Peyer's patch (tissue), 4 donors: ENCODE data around the gene ANKH. TPM values are rescaled to one million over a fixed set of nuclear protein-coding genes. Genes with fewer than 3 reads are reported as not detected.

ENCODE experiments used
- DNase-seq, 3 donors: peaks; one replicate each; pipeline ENCODE4 v3.0.0-alpha.2; 2017 to 2019
- H3K27ac ChIP-seq, 4 donors: fragments of 200-600 bp; sonication (generic); one replicate each; pipeline ENCODE4 v1.5.1; 2016 to 2019
- H3K27me3 ChIP-seq, 2 donors: fragments of 200-600 bp; sonication (generic); one replicate each; pipeline ENCODE4 v1.5.1; 2019
- H3K36me3 ChIP-seq, 3 donors: fragments of 200-600 bp; sonication (generic); one replicate each; pipeline ENCODE4 v1.5.1; 2016 to 2019
- H3K4me1 ChIP-seq, 4 donors: fragments of 200-600 bp; sonication (generic); one replicate each; pipeline ENCODE4 v1.5.1; 2016 to 2019
- H3K4me3 ChIP-seq, 4 donors: fragments of 200-600 bp; sonication (generic); 1 replicate in 3 of 4; 2 replicates in 1 of 4; pipeline ENCODE4 v1.5.1; 2016 to 2019; ENCODE audit warnings: mild to moderate bottlenecking in 1 of 4
- H3K9me3 ChIP-seq, 4 donors: fragments of 200-600 bp; sonication (generic); one replicate each; pipeline ENCODE4 v1.5.1; 2016 to 2019; ENCODE audit warnings: mild to moderate bottlenecking in 1 of 4
- POLR2A ChIP-seq, 2 donors: fragments of 450-650 bp; IDR thresholded peaks; one replicate each; pipeline ENCODE4 v1.5.1; 2017; ENCODE audit warnings: antibody characterized with exemption in 2 of 2, mild to moderate bottlenecking in 2 of 2, moderate library complexity in 2 of 2
- total RNA-seq, 4 donors: library from RNA; depleted of rRNA; stranded (reverse); fragments of >200 nt; gene quantifications; one replicate each; pipeline ENCODE4 v1.1.0, GENCODE V29; 2016
- TF ChIP-seq, protein P1 (sequence below), 6 experiments: fragments of 450-650 bp in 4 of 6; fragments of 200-600 bp in 2 of 6; sonication (generic) in 1 of 6; IDR thresholded peaks; one replicate each; pipeline ENCODE4 v1.5.1; 2017 to 2019; ENCODE audit warnings: antibody characterized with exemption in 6 of 6, mild to moderate bottlenecking in 3 of 6, moderate library complexity in 1 of 6

Gene ANKH
- total RNA-seq, 4 donors from 2014 or later, result 28.9 to 98.0 (median 96.1) TPM

DNA sequence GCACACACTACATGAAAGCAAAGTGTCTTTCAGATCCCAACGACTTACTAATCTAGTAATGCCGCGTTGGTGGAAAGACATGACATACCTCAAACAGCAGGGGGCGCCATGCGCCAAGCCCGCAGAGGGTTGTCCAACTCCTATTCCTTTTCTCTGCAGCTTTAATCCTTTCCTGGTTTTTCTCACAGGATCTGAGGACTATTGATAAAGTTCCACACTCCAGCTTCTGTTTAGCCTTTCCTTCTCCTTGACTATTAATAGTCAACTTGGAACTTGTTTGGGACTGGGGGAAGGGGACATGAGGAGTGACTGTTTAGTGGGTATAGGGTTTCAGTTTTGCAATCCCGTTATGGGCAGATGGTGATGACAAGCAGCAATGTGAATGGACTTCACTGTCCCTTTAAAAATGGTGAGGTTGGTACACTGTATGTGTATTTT lies 144.1 kb downstream of the ANKH start:
- TF ChIP-seq, protein P1, sequence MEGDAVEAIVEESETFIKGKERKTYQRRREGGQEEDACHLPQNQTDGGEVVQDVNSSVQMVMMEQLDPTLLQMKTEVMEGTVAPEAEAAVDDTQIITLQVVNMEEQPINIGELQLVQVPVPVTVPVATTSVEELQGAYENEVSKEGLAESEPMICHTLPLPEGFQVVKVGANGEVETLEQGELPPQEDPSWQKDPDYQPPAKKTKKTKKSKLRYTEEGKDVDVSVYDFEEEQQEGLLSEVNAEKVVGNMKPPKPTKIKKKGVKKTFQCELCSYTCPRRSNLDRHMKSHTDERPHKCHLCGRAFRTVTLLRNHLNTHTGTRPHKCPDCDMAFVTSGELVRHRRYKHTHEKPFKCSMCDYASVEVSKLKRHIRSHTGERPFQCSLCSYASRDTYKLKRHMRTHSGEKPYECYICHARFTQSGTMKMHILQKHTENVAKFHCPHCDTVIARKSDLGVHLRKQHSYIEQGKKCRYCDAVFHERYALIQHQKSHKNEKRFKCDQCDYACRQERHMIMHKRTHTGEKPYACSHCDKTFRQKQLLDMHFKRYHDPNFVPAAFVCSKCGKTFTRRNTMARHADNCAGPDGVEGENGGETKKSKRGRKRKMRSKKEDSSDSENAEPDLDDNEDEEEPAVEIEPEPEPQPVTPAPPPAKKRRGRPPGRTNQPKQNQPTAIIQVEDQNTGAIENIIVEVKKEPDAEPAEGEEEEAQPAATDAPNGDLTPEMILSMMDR (IDR thresholded peaks at IDR 0.05), result peak; percentile 79 to 94 (median 90)
- peak in 1 of 2 donors; percentile 4 for TF ChIP-seq POLR2A (IDR thresholded peaks at IDR 0.05)
- DNase-seq, result peak; percentile 39 to 87 (median 83)
- no peaks in the 10 kb centered on the region for H3K9me3 ChIP-seq
- no peaks in the 10 kb centered on the region for H3K27me3 ChIP-seq
- H3K27ac ChIP-seq, result no peak overlapping the region
- H3K4me1 ChIP-seq, result peaks cover 0 to 19% (median 0%) of the 10 kb centered on the region in 4 donors
- no peak overlapping the region for H3K4me3 ChIP-seq
- H3K36me3 ChIP-seq, result no peaks in the 10 kb centered on the region

- DNase-seq, result no peak
- H3K9me3 ChIP-seq, result no peaks in the 10 kb centered on the region
- H3K36me3 ChIP-seq, result no peaks in the 10 kb centered on the region
- H3K27me3 ChIP-seq, result no peaks in the 10 kb centered on the region
- no peak overlapping the region for H3K27ac ChIP-seq
- H3K4me3 ChIP-seq, result no peak overlapping the region
- H3K4me1 ChIP-seq, result peaks cover 0 to 19% (median 0%) of the 10 kb centered on the region in 4 donors
- no peak for TF ChIP-seq POLR2A (IDR thresholded peaks at IDR 0.05)
- TF ChIP-seq, protein P1 (IDR thresholded peaks at IDR 0.05), result no peak
These were observed 145.3 kb downstream of the ANKH start for GRCh38 chr5:14726066-14726838.

DNA sequence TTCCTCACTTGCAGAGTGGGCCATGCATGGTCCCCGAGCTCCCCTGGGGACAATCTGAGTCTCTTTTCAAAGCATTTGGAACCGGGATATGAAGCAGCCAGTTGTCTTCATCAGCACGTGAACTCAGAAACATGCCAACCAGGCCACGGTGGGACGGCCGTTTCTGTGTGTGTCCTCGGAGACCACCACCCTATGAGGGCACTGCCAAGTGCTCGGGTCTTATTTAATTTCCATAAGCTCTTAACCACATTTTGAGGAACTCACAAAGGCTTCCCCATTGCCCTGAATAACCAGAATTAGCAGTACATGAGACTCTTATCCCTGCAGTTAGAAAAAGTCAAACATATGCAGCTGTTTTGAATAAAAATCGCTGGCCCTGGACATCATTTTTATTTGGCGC lies 146.9 kb downstream of the ANKH start:
- Histone ChIP-seq H3K4me1 (peaks cover 0 to 19% (median 0%) of the 10 kb centered on the region in 4 donors), H3K4me3 (no peak overlapping the region), H3K27ac (no peak overlapping the region), H3K27me3 (no peaks in the 10 kb centered on the region), H3K36me3 (no peaks in the 10 kb centered on the region), H3K9me3 (no peaks in the 10 kb centered on the region)
- no peak for TF ChIP-seq POLR2A (IDR thresholded peaks at IDR 0.05)
- TF ChIP-seq, protein P1 (IDR thresholded peaks at IDR 0.05), result no peak
- DNase-seq, result no peak

- Histone ChIP-seq H3K27me3 (no peaks in the 10 kb centered on the region), H3K36me3 (no peaks in the 10 kb centered on the region), H3K4me1 (peaks cover 0 to 13% (median 0%) of the 10 kb centered on the region in 4 donors), H3K27ac (no peak overlapping the region), H3K9me3 (no peaks in the 10 kb centered on the region), H3K4me3 (no peak overlapping the region)
- DNase-seq, result no peak
- no peak for TF ChIP-seq POLR2A (IDR thresholded peaks at IDR 0.05)
- TF ChIP-seq, protein P1 (IDR thresholded peaks at IDR 0.05), result no peak
These were observed 147.9 kb downstream of the ANKH start for GRCh38 chr5:14723701-14724132.

DNA sequence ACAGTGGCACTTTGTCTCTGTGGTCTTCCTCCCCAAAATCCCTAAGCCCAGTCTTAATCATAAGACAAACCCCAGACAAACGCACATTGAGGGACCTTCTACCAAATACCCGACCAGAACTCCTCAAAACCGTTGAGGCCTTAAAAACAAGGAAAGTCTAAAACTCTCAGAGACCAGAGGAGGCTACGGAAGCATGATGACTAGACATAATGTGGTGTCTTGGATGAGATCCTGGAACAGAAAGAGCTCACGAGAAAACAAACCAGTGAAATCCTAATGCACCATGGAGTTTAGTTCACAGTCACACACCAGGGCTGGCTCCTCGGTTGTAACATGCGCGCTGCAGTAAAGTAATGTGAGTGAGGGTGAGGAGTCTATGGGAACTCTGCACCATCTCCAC lies 148.7 kb downstream of the ANKH start:
- no peaks in the 10 kb centered on the region for H3K27me3 ChIP-seq
- H3K9me3 ChIP-seq, result no peaks in the 10 kb centered on the region
- H3K4me1 ChIP-seq, result peaks cover 0 to 5% (median 0%) of the 10 kb centered on the region in 4 donors
- DNase-seq, result no peak
- no peaks in the 10 kb centered on the region for H3K36me3 ChIP-seq
- H3K4me3 ChIP-seq, result no peak overlapping the region
- TF ChIP-seq, protein P1 (IDR thresholded peaks at IDR 0.05), result no peak
- no peak for TF ChIP-seq POLR2A (IDR thresholded peaks at IDR 0.05)
- H3K27ac ChIP-seq, result no peak overlapping the region
